ENCODE data around the gene SPATA2. TPM values are rescaled to one million over a fixed set of nuclear protein-coding genes. Genes with fewer than 3 reads are reported as not detected.
A peak's percentile ranks its signal among the peaks of the same experiment; 100 is the strongest.

Gene SPATA2
- total RNA-seq, 2 experiments from 2014 or later, result 7.6 to 7.7 TPM

GRCh38 chr20:49925901-49926454 lies 10.6 kb upstream of the SPATA2 start:
- Mint-ChIP-seq H3K36me3 (ENCODE audit: low read depth) (no peaks in the 10 kb centered on the region), H3K27me3 (ENCODE audit: low read depth) (peaks cover 4% of the 10 kb centered on the region), H3K4me1 (ENCODE audit: low read depth) (peaks cover 5% of the 10 kb centered on the region), H3K27ac (no peak overlapping the region), H3K4me3 (no peak overlapping the region), H3K9me3 (ENCODE audit: insufficient read depth) (no peaks in the 10 kb centered on the region)
- ATAC-seq, result no peak
- POLR2A ChIA-PET, result interaction anchor here (0.7 kb wide), 1 partner anchor 10 kb away, joined by 3 read pairs; the partner anchor contains the start of gene RNF114
- DNase-seq, result no peak
- CTCF ChIA-PET, result interaction anchor here (1.4 kb wide), 2 partner anchors 11 to 384 kb away, joined by 3 to 5 read pairs; partner anchors contain the start of gene RNF114

- POLR2A ChIA-PET, result no interaction called here
- no peak overlapping the region for H3K27ac Mint-ChIP-seq
- no peak overlapping the region for H3K4me3 Mint-ChIP-seq
- no peaks in the 10 kb centered on the region for H3K9me3 Mint-ChIP-seq (ENCODE audit: insufficient read depth)
- H3K36me3 Mint-ChIP-seq (ENCODE audit: low read depth), result no peaks in the 10 kb centered on the region
- H3K4me1 Mint-ChIP-seq (ENCODE audit: low read depth), result peaks cover 5% of the 10 kb centered on the region
- H3K27me3 Mint-ChIP-seq (ENCODE audit: low read depth), result peaks cover 4% of the 10 kb centered on the region
- CTCF ChIA-PET, result no interaction called here
- no peak for DNase-seq
- no peak for ATAC-seq
These were observed 8.9 kb upstream of the SPATA2 start for GRCh38 chr20:49924247-49924646.

GRCh38 chr20:49919461-49919860 lies 4.1 kb upstream of the SPATA2 start:
- ATAC-seq (no peak), DNase-seq (no peak)
- H3K27ac Mint-ChIP-seq, result no peak overlapping the region
- no peaks in the 10 kb centered on the region for H3K36me3 Mint-ChIP-seq (ENCODE audit: low read depth)
- POLR2A ChIA-PET, result no interaction called here
- CTCF ChIA-PET, result no interaction called here
- peaks cover 1% of the 10 kb centered on the region for H3K27me3 Mint-ChIP-seq (ENCODE audit: low read depth)
- no peak overlapping the region for H3K4me3 Mint-ChIP-seq
- H3K9me3 Mint-ChIP-seq (ENCODE audit: insufficient read depth), result no peaks in the 10 kb centered on the region
- H3K4me1 Mint-ChIP-seq (ENCODE audit: low read depth), result peaks cover 16% of the 10 kb centered on the region

- H3K27me3 Mint-ChIP-seq (ENCODE audit: low read depth), result no peaks in the 10 kb centered on the region
- CTCF ChIA-PET, result no interaction called here
- peaks cover 21% of the 10 kb centered on the region for H3K4me1 Mint-ChIP-seq (ENCODE audit: low read depth)
- H3K9me3 Mint-ChIP-seq (ENCODE audit: insufficient read depth), result no peaks in the 10 kb centered on the region
- H3K4me3 Mint-ChIP-seq, result no peak overlapping the region
- ATAC-seq, result no peak
- no peaks in the 10 kb centered on the region for H3K36me3 Mint-ChIP-seq (ENCODE audit: low read depth)
- no peak for DNase-seq
- POLR2A ChIA-PET, result no interaction called here
- H3K27ac Mint-ChIP-seq, result no peak overlapping the region
These were observed 3.7 kb upstream of the SPATA2 start for GRCh38 chr20:49919009-49919408.

GRCh38 chr20:49918446-49918845 lies 3.1 kb upstream of the SPATA2 start:
- H3K27ac Mint-ChIP-seq, result no peak overlapping the region
- ATAC-seq, result no peak
- H3K36me3 Mint-ChIP-seq (ENCODE audit: low read depth), result no peaks in the 10 kb centered on the region
- no peaks in the 10 kb centered on the region for H3K9me3 Mint-ChIP-seq (ENCODE audit: insufficient read depth)
- POLR2A ChIA-PET, result no interaction called here
- CTCF ChIA-PET, result interaction anchor here (1.1 kb wide), 1 partner anchor 16 kb away, joined by 3 read pairs; no protein-coding TSS in a partner anchor
- no peak for DNase-seq
- no peak overlapping the region for H3K4me3 Mint-ChIP-seq
- H3K4me1 Mint-ChIP-seq (ENCODE audit: low read depth), result peaks cover 26% of the 10 kb centered on the region
- H3K27me3 Mint-ChIP-seq (ENCODE audit: low read depth), result no peaks in the 10 kb centered on the region

GRCh38 chr20:49916146-49917002 lies 1.0 kb upstream of the SPATA2 start:
- no peaks in the 10 kb centered on the region for H3K9me3 Mint-ChIP-seq (ENCODE audit: insufficient read depth)
- DNase-seq (peak; percentile 26), ATAC-seq (no peak)
- peak overlapping the region; percentile 99 for H3K4me3 Mint-ChIP-seq
- ChIA-PET CTCF (interaction anchor here (0.8 to 2.3 kb wide), 7 partner anchors 12 to 308 kb away, joined by 3 to 8 read pairs (median 3); no protein-coding TSS in a partner anchor), POLR2A (interaction anchor here (0.5 to 1.9 kb wide), 7 partner anchors 17 to 979 kb away, joined by 3 to 9 read pairs (median 3); partner anchors contain the start of gene RNF114)
- peaks cover 31% of the 10 kb centered on the region for H3K4me1 Mint-ChIP-seq (ENCODE audit: low read depth)
- peak overlapping the region; percentile 100 for H3K27ac Mint-ChIP-seq
- H3K36me3 Mint-ChIP-seq (ENCODE audit: low read depth), result no peaks in the 10 kb centered on the region
- H3K27me3 Mint-ChIP-seq (ENCODE audit: low read depth), result no peaks in the 10 kb centered on the region

- H3K4me1 Mint-ChIP-seq (ENCODE audit: low read depth), result peaks cover 31% of the 10 kb centered on the region
- no peak for DNase-seq
These were observed 280 bp downstream of the SPATA2 start for GRCh38 chr20:49915118-49915379.

GRCh38 chr20:49914310-49915117 lies 815 bp downstream of the SPATA2 start:
- Mint-ChIP-seq H3K27me3 (ENCODE audit: low read depth) (no peaks in the 10 kb centered on the region), H3K9me3 (ENCODE audit: insufficient read depth) (no peaks in the 10 kb centered on the region), H3K4me1 (ENCODE audit: low read depth) (peaks cover 31% of the 10 kb centered on the region), H3K36me3 (ENCODE audit: low read depth) (peaks cover 3% of the 10 kb centered on the region), H3K27ac (peak overlapping the region; percentile 100), H3K4me3 (peak overlapping the region; percentile 99)
- ChIA-PET CTCF (interaction anchor here (0.7 to 3.1 kb wide), 9 partner anchors 10 to 304 kb away, joined by 3 to 14 read pairs (median 4); no protein-coding TSS in a partner anchor), POLR2A (interaction anchor here (1.0 to 3.1 kb wide), 3 partner anchors 10 to 319 kb away, joined by 3 to 17 read pairs (median 3); partner anchors contain the start of gene RNF114)
- DNase-seq, result peak; percentile 43
- ATAC-seq, result peak; percentile 24

More at GRCh38 chr20:49915118-49915379, 280 bp downstream of the SPATA2 start:
- H3K27me3 Mint-ChIP-seq (ENCODE audit: low read depth), result no peaks in the 10 kb centered on the region
- ChIA-PET CTCF (interaction anchor here (0.7 to 2.3 kb wide), 6 partner anchors 11 to 27 kb away, joined by 3 to 8 read pairs (median 4); no protein-coding TSS in a partner anchor), POLR2A (interaction anchor here (1.0 to 3.1 kb wide), 3 partner anchors 11 to 319 kb away, joined by 3 to 17 read pairs (median 3); partner anchors contain the start of gene RNF114)
- H3K4me3 Mint-ChIP-seq, result peak overlapping the region; percentile 99
- no peak for ATAC-seq
- H3K27ac Mint-ChIP-seq, result peak overlapping the region; percentile 100
- H3K36me3 Mint-ChIP-seq (ENCODE audit: low read depth), result no peaks in the 10 kb centered on the region
- no peaks in the 10 kb centered on the region for H3K9me3 Mint-ChIP-seq (ENCODE audit: insufficient read depth)

GRCh38 chr20:49913399-49914047 lies 1.8 kb downstream of the SPATA2 start:
- no peaks in the 10 kb centered on the region for H3K27me3 Mint-ChIP-seq (ENCODE audit: low read depth)
- POLR2A ChIA-PET, result interaction anchor here (0.6 to 3.1 kb wide), 2 partner anchors 15 to 22 kb away, joined by 3 to 17 read pairs; partner anchors contain the start of gene RNF114
- H3K27ac Mint-ChIP-seq, result peak overlapping the region; percentile 100
- DNase-seq (no peak), ATAC-seq (no peak)
- peak overlapping the region; percentile 99 for H3K4me3 Mint-ChIP-seq
- H3K4me1 Mint-ChIP-seq (ENCODE audit: low read depth), result peaks cover 31% of the 10 kb centered on the region
- no peaks in the 10 kb centered on the region for H3K9me3 Mint-ChIP-seq (ENCODE audit: insufficient read depth)
- CTCF ChIA-PET, result interaction anchor here (1.1 to 3.1 kb wide), 8 partner anchors 9 to 429 kb away, joined by 3 to 14 read pairs (median 4); no protein-coding TSS in a partner anchor
- peaks cover 4% of the 10 kb centered on the region for H3K36me3 Mint-ChIP-seq (ENCODE audit: low read depth)

GRCh38 chr20:49910340-49910706 lies 5.0 kb downstream of the SPATA2 start:
- H3K36me3 Mint-ChIP-seq (ENCODE audit: low read depth), result peaks cover 24% of the 10 kb centered on the region

More at GRCh38 chr20:49910340-49910706, 5.0 kb downstream of the SPATA2 start:
- Mint-ChIP-seq H3K9me3 (ENCODE audit: insufficient read depth) (no peaks in the 10 kb centered on the region), H3K4me1 (ENCODE audit: low read depth) (peaks cover 19% of the 10 kb centered on the region), H3K27me3 (ENCODE audit: low read depth) (no peaks in the 10 kb centered on the region), H3K27ac (no peak overlapping the region), H3K4me3 (no peak overlapping the region)
- ChIA-PET CTCF (interaction anchor here (1.0 kb wide), 1 partner anchor 22 kb away, joined by 4 read pairs; no protein-coding TSS in a partner anchor), POLR2A (interaction anchor here (0.8 kb wide), 1 partner anchor 98 kb away, joined by 3 read pairs; the partner anchor contains the start of gene SLC9A8)
- DNase-seq, result no peak
- no peak for ATAC-seq

Measured in activated CD8-positive, alpha-beta T cell treated with anti-CD3 and anti-CD28 coated beads, Interleukin-2, amount 10 ng/mL, durations not matched to agents 7 days and 5 days (primary cell).